T-helper 2 cell treated with Interferon-gamma antibody and Interleukin-4, amounts not matched to agents 5 μg/mL and 100 μg/mL, for 36 hours (primary cell): ENCODE results near the gene C2orf76.
"Not testable (repeated sequence)": the region's sequence is repeated elsewhere in the genome, so short reads cannot be mapped to it uniquely, and the experiment has no call there.

Experiments used
- DNase-seq: peaks from one replicate; pipeline ENCODE4 v3.0.0; 2021; ENCODE audit warnings: low spot score
- H3K27ac Mint-ChIP-seq: one replicate; pipeline ENCODE4 v1.8.0; 2021; ENCODE audit warnings: mild to moderate bottlenecking, mixed read lengths
- H3K27me3 Mint-ChIP-seq: one replicate; pipeline ENCODE4 v1.8.0; 2021; ENCODE audit warnings: low read depth, mixed read lengths
- H3K36me3 Mint-ChIP-seq: one replicate; pipeline ENCODE4 v1.8.0; 2021; ENCODE audit warnings: low read depth, mixed read lengths
- H3K4me1 Mint-ChIP-seq: one replicate; pipeline ENCODE4 v1.8.0; 2021; ENCODE audit warnings: low read depth, mixed read lengths
- H3K4me3 Mint-ChIP-seq: one replicate; pipeline ENCODE4 v1.8.0; 2022; ENCODE audit warnings: mild to moderate bottlenecking, moderate library complexity, mixed read lengths
- H3K9me3 Mint-ChIP-seq: one replicate; pipeline ENCODE4 v1.8.0; 2021; ENCODE audit warnings: mixed read lengths

C2orf76 gene

GRCh38 chr2:119389615-119390306 is 23.1 kb upstream of the C2orf76 start:
- Mint-ChIP-seq H3K4me1 (peaks cover 10% of the 10 kb centered on the region), H3K27me3 (peaks cover 6% of the 10 kb centered on the region), H3K36me3 (no peaks in the 10 kb centered on the region), H3K9me3 (no peaks in the 10 kb centered on the region), H3K4me3 (no peak overlapping the region), H3K27ac (no peak overlapping the region)
- no peak for DNase-seq

GRCh38 chr2:119387381-119388129 is 20.9 kb upstream of the C2orf76 start:
- peak; percentile 44 for DNase-seq
- Mint-ChIP-seq H3K36me3 (no peaks in the 10 kb centered on the region), H3K27ac (no peak overlapping the region), H3K4me3 (no peak overlapping the region), H3K9me3 (no peaks in the 10 kb centered on the region), H3K27me3 (peaks cover 10% of the 10 kb centered on the region), H3K4me1 (peaks cover 10% of the 10 kb centered on the region)

GRCh38 chr2:119385466-119385865 is 18.8 kb upstream of the C2orf76 start:
- Mint-ChIP-seq H3K4me1 (peaks cover 10% of the 10 kb centered on the region), H3K27ac (no peak overlapping the region), H3K9me3 (no peaks in the 10 kb centered on the region), H3K36me3 (no peaks in the 10 kb centered on the region), H3K27me3 (peaks cover 21% of the 10 kb centered on the region), H3K4me3 (no peak overlapping the region)
- no peak for DNase-seq

- no peaks in the 10 kb centered on the region for H3K9me3 Mint-ChIP-seq
- no peak overlapping the region for H3K4me3 Mint-ChIP-seq
- peaks cover 24% of the 10 kb centered on the region for H3K27me3 Mint-ChIP-seq
- no peaks in the 10 kb centered on the region for H3K36me3 Mint-ChIP-seq
- DNase-seq, result no peak
- H3K27ac Mint-ChIP-seq, result no peak overlapping the region
- H3K4me1 Mint-ChIP-seq, result peaks cover 10% of the 10 kb centered on the region
Observed at GRCh38 chr2:119384971-119385370, 18.3 kb upstream of the C2orf76 start.

- Mint-ChIP-seq H3K27me3 (peaks cover 27% of the 10 kb centered on the region), H3K4me1 (peaks cover 6% of the 10 kb centered on the region), H3K4me3 (no peak overlapping the region), H3K36me3 (no peaks in the 10 kb centered on the region), H3K9me3 (no peaks in the 10 kb centered on the region), H3K27ac (no peak overlapping the region)
- DNase-seq, result no peak
Observed at GRCh38 chr2:119383410-119384140, 16.9 kb upstream of the C2orf76 start.

GRCh38 chr2:119378566-119378965 is 11.9 kb upstream of the C2orf76 start:
- Mint-ChIP-seq H3K9me3 (no peaks in the 10 kb centered on the region), H3K4me3 (no peak overlapping the region), H3K4me1 (no peaks in the 10 kb centered on the region), H3K27me3 (peaks cover 18% of the 10 kb centered on the region), H3K27ac (no peak overlapping the region), H3K36me3 (peaks cover 14% of the 10 kb centered on the region)
- DNase-seq, result no peak

GRCh38 chr2:119377993-119378345 is 11.3 kb upstream of the C2orf76 start:
- DNase-seq, result no peak
- H3K36me3 Mint-ChIP-seq, result peaks cover 20% of the 10 kb centered on the region
- H3K4me3 Mint-ChIP-seq, result no peak overlapping the region
- no peak overlapping the region for H3K27ac Mint-ChIP-seq
- H3K27me3 Mint-ChIP-seq, result peaks cover 18% of the 10 kb centered on the region
- H3K4me1 Mint-ChIP-seq, result no peaks in the 10 kb centered on the region
- H3K9me3 Mint-ChIP-seq, result no peaks in the 10 kb centered on the region

- Mint-ChIP-seq H3K36me3 (peaks cover 25% of the 10 kb centered on the region), H3K4me3 (no peak overlapping the region), H3K27ac (no peak overlapping the region), H3K9me3 (no peaks in the 10 kb centered on the region), H3K27me3 (peaks cover 18% of the 10 kb centered on the region), H3K4me1 (no peaks in the 10 kb centered on the region)
- no peak for DNase-seq
Observed at GRCh38 chr2:119377294-119377992, 10.8 kb upstream of the C2orf76 start.

GRCh38 chr2:119376810-119377209 is 10.2 kb upstream of the C2orf76 start:
- H3K4me3 Mint-ChIP-seq, result no peak overlapping the region
- no peaks in the 10 kb centered on the region for H3K4me1 Mint-ChIP-seq
- H3K27ac Mint-ChIP-seq, result no peak overlapping the region
- no peaks in the 10 kb centered on the region for H3K9me3 Mint-ChIP-seq
- H3K27me3 Mint-ChIP-seq, result peaks cover 13% of the 10 kb centered on the region
- DNase-seq, result no peak
- H3K36me3 Mint-ChIP-seq, result peaks cover 31% of the 10 kb centered on the region

- not testable (repeated sequence) for H3K27ac Mint-ChIP-seq, DNase-seq, H3K9me3 Mint-ChIP-seq, H3K4me1 Mint-ChIP-seq, H3K4me3 Mint-ChIP-seq
- peaks cover 31% of the 10 kb centered on the region for H3K36me3 Mint-ChIP-seq
- H3K27me3 Mint-ChIP-seq, result peaks cover 10% of the 10 kb centered on the region
Observed at GRCh38 chr2:119376406-119376805, 9.8 kb upstream of the C2orf76 start.

GRCh38 chr2:119373907-119374745 is 7.5 kb upstream of the C2orf76 start:
- not testable (repeated sequence) for H3K4me1 Mint-ChIP-seq, H3K4me3 Mint-ChIP-seq, H3K27ac Mint-ChIP-seq, H3K27me3 Mint-ChIP-seq, DNase-seq, H3K9me3 Mint-ChIP-seq
- peaks cover 48% of the 10 kb centered on the region for H3K36me3 Mint-ChIP-seq

- no peaks in the 10 kb centered on the region for H3K27me3 Mint-ChIP-seq
Observed at GRCh38 chr2:119372778-119373568, 6.3 kb upstream of the C2orf76 start.

More at GRCh38 chr2:119372778-119373568, 6.3 kb upstream of the C2orf76 start:
- Mint-ChIP-seq H3K36me3 (peaks cover 54% of the 10 kb centered on the region), H3K4me3 (no peak overlapping the region), H3K4me1 (peaks cover 12% of the 10 kb centered on the region), H3K9me3 (no peaks in the 10 kb centered on the region), H3K27ac (no peak overlapping the region)
- DNase-seq, result no peak
